Measurements from ENCODE around the gene POC5.

The POC5 gene

DNA sequence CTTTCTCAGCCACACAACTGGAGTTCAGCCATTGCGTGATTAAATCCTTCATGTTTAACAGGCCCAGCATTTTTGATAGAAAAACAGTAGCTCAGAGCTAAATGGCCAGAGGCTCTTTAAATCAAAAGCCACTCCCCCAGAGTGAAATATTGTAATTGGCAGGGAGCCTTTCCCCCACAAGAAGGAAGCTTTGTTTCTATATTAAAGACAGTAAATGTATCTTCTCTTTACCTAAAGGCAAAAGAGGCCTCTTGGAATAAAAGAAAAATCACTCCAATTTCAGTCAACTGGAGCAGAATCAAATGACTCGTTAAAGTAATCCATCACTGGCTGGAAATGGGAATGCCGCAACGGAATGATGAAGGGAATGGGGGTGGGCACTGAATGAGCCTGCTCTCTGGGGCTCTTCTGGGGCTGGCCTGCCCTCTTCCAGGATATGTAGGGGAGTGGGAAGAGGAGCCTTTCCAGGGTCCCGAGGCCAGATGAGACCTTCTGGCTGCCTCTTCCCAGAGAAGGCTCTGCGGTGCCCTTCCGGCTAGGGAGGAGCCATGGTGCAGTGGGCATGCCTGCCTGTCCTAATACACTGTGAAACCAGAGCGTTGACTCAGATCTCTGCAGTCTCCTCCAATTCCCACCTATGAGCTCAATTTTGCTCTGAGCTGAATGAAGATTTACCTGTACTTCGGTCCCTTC is 60.8 kb downstream of the POC5 start:
- DNase-seq = no peak

DNA sequence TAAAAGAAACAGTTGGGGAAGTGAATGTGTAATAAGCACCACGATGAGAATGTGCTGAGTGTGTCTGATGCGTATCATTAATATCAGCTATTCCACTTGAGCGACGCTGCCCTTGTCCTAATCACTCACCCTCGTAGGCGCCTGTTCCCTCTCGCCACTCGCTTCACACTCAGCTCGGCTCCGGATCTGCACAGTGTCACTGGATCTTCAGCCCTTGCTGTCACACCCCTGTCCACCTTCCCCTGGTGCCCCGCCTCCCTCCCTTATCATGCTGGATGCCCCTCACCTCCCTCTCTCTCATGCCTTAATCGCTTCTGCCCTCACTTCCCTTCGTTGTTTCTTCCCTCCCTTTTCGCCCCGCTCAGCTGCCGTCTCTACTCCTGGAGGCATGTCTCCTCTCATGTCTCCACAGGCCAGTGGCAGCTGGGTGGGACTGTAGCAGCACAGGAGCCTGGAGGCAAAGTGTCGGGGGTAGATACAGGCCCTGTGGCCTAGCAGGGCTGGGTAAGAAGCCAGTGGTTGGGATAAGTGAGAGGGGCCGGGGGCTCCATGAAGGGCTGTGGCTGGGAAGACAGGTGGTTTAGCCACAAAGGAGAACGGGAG is 62.4 kb downstream of the POC5 start:
- no peak for DNase-seq

- DNase-seq = no peak
These were observed 63.7 kb downstream of the POC5 start for GRCh38 chr5:75653521-75653920.

DNA sequence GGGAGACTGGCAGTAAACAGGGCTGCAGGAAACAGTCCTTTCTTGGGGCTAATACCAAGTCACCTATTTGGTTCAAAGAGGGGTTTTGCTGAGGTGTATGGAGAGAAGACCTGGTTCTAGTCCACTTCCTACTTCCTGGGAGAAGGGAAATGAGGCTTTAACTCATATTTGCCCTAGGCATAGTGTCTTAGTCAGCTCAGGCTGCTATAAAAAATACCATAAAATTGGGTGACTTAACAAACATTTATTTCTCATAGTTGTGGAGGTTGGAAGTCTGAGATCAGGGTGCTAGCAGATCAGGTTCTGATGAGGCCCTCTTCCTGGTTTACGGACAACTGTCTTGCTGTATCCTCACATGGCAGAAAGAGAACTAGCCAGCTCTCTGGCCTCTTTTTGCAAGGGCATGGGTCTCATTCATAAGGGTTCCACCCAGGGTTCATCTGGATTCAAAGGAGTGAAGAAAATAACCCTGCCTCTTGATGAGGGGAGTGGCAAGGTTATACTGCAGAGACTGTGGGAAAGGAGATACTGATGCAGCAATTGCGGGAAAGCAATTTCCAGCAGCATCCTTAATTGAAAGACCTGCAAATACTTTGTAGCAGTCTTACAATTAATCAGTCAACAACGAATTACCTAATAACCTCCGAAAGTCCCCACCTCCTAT is 65.5 kb downstream of the POC5 start:
- no peak for DNase-seq

DNA sequence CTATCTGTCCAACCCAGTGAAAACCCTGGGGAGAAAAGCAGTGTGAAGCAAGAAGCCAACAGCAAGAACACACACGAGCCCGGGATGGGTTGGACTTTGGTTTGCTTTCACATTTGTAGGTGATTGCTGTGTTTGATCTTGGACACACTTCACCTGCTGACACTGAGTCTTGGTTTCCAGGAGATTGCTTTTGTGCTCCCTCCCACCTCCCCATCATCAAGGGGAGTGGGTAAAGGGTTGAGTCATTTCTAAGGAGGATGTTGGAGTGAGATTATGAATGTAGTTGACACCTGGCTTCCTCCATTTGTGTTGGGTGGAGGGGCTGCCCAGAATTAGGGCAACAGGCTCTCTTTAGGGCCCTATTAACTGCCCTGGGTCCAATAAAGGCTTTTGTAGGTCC is 68.5 kb downstream of the POC5 start:
- DNase-seq = no peak

DNA sequence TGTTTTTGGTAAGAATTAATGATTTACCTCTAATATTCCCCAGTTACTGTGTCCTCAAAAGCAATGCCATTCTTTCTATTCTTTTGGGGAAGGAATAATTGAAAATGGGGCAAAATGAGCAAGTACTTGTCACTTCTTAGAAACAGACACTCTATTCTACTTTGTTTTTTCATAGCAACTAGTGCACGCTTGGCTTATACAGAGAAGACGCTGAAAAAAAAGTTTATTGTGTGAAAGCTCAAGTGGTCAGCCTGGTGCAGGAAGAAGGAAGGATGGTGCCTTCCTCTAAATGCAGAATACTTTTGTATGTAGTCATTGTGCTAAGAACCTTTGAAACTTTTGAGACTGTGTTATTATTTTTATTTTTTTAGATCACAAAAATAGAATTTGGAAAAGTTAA is 76.4 kb downstream of the POC5 start:
- no peak for DNase-seq

DNA sequence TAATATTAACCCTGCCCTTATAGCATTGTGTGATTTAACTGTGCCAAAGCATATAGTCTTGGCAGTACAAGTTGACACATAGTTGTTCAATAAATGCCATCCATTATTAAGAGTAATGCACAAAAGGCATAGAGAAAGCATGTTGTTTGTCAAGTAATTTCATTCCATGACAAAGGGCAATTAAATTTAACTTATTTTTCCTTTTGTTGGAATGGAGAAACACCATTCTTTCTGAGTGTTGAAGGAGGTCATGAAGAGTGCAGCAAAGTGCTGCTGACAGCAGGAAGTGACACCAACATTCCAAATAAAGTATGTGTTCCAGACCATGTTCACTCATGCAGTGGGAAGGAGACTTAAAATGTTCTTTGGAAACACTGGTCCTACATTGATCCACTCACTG is 76.8 kb downstream of the POC5 start:
- DNase-seq = no peak

DNA sequence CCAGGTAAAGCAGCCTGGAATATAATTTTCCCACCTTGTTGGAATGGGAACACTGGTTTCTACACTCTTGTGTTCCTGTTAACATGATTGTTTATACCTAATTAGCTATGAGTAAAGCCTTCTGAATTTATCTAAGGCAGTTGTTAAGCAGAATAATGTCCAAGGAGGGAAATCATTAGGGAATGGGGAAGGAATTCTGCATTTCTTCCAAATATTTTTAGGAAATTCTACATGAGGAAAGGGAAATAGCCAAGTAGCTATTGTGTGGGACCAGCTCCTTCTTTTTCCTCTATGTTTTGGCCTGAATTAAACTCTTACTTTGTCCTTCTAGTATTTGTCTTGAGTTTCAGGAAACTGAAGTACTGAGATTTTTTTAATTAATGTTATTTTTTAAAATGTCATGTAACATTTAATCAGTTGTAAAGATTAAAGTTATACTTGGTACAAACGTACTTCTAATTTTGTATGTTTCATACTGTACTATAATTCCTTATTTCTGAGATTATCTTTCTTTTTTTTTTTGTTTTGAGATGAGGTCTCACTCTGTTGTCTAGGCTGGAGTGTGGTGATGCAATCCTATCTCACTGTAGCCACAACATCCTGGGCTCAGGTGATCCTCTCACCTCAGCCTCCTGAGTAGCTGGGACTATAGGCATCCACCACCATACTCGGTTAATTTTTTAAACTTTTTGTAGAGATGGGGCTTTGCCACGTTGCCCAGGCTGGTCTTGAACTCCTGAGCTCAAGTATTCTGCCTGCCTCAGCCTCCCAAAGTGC is 77.5 kb downstream of the POC5 start:
- DNase-seq = no peak

- no peak for DNase-seq
These were observed 79.3 kb downstream of the POC5 start for GRCh38 chr5:75637949-75638348.

DNA sequence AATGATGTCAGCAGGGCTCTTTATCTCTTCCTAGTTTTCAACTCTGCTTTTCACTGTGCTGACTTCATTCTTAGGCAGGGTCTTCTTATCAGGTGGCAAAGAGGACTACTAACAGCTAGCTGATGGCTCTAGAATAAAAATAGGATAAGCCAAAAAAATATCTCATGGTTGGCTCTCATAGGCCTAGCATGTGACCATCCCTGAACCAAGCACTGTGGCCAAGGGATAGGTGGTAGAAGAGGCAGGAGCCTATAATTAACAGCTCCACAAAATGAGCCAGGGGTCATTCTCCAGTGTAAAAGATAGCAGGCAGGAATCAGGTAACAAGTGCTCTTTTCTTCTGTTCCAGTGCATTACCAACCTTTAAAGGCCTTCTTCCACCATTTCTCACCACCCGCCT is 84.9 kb downstream of the POC5 start:
- no peak for DNase-seq

DNA sequence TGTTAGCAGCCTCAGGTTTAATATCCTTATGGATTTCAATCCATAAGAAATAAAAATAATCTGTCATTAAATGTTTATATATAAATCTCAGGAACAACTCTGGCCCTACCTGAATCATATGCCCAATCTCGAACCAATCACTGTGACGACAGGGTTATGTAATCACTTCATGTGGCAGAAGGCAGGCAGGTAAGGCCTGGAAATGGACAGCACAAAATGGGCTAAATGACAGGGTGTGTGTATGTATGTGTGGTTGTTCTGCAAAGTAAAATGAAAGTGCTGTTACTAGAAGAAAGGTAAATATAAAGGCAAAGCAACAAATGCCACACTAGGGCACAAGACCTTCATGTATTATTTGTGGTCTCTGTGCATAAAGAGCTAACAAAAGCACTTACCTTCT is 86.4 kb downstream of the POC5 start:
- DNase-seq = no peak

DNA sequence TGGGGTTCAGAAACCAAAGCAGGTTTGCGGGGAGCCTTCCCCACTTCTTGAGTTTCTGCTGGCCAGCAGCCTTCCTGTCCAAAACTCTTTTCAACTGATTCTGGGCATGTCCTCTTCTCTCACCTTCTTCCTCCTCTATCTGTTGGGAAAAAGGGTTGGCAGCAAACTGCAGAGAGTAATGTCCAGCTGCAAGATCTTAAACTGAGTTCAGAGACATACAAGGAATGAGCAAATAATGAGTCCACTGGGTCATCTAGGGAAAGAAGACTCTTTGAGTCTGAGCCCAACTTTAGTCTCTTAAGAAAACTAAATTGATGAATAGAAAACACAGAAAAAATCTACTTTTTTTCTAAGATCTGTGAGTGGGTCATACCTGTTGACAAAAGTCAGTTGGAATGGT is 89.4 kb downstream of the POC5 start:
- DNase-seq = no peak

- no peak for DNase-seq
These were observed 90.3 kb downstream of the POC5 start for GRCh38 chr5:75626959-75627358.

Data from NCI-H1048 (cell line).